Measurements from ENCODE around the gene LNX1. TPM values are rescaled to one million over a fixed set of nuclear protein-coding genes. Genes with fewer than 3 reads are reported as not detected.

The LNX1 gene
- total and polyA plus RNA-seq, 7 donors: 2.3 to 7.9 (median 4.6) TPM

DNA sequence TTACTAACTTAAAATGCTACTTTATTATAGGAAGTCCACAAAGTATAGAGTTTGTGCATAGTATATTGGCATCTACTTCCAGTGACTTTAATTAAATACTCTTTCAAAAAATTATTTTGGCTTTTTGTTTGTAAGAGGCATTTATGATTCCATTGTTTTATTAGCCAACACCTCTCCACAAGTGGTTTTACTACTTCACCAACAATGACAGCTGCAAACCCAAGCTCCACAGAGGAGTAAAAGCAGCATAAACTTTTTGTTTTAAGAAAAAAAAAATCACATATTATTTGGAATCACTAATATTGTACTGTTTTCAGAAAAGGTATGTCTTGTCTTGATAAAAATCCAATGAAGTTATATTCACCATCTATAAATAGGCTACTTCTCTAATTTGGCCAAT lies 125.4 kb downstream of the LNX1 start:
- no peaks in the 10 kb centered on the region for H3K4me1 ChIP-seq
- TF ChIP-seq POLR2AphosphoS5 (IDR thresholded peaks at IDR 0.05) (no peak), EP300 (IDR thresholded peaks at IDR 0.05) (no peak), POLR2A (IDR thresholded peaks at IDR 0.05) (no peak)
- TF ChIP-seq, protein P1, sequence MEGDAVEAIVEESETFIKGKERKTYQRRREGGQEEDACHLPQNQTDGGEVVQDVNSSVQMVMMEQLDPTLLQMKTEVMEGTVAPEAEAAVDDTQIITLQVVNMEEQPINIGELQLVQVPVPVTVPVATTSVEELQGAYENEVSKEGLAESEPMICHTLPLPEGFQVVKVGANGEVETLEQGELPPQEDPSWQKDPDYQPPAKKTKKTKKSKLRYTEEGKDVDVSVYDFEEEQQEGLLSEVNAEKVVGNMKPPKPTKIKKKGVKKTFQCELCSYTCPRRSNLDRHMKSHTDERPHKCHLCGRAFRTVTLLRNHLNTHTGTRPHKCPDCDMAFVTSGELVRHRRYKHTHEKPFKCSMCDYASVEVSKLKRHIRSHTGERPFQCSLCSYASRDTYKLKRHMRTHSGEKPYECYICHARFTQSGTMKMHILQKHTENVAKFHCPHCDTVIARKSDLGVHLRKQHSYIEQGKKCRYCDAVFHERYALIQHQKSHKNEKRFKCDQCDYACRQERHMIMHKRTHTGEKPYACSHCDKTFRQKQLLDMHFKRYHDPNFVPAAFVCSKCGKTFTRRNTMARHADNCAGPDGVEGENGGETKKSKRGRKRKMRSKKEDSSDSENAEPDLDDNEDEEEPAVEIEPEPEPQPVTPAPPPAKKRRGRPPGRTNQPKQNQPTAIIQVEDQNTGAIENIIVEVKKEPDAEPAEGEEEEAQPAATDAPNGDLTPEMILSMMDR (IDR thresholded peaks at IDR 0.05): no peak
- H3K9me3 ChIP-seq: peaks cover 0 to 5% (median 4%) of the 10 kb centered on the region in 4 donors
- no peak overlapping the region for H3K4me3 ChIP-seq
- DNase-seq: no peak
- H3K27ac ChIP-seq: no peak overlapping the region
- H3K36me3 ChIP-seq: peaks cover 0 to 25% (median 0%) of the 10 kb centered on the region in 4 donors
- intact Hi-C loops (cut with DNase I): no loop called here
- no peaks in the 10 kb centered on the region for H3K27me3 ChIP-seq

DNA sequence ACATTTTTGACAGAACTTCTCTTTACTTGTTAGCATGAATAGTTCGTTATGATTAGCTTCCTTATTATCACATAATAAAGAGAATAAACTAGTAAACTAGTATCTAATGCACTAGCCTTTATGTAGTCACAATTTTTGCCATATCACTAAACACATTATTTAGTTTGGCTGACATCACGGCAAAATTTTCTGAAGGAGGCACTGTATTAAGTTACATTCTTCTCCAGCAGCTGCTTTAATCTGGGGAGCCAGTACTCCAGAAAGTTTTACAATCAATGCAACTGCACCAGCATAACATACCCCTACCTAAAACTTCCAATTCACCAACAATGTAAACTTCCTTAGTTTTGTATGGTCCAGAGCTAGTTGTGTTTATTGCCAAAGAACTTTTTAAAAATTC lies 126.0 kb downstream of the LNX1 start:
- intact Hi-C loops (cut with DNase I): no loop called here
- Histone ChIP-seq H3K27ac (no peak overlapping the region), H3K4me3 (no peak overlapping the region), H3K4me1 (no peaks in the 10 kb centered on the region), H3K36me3 (peaks cover 0 to 31% (median 0%) of the 10 kb centered on the region in 4 donors), H3K27me3 (no peaks in the 10 kb centered on the region), H3K9me3 (peaks cover 0 to 5% (median 4%) of the 10 kb centered on the region in 4 donors)
- TF ChIP-seq POLR2A (IDR thresholded peaks at IDR 0.05) (no peak), EP300 (IDR thresholded peaks at IDR 0.05) (no peak), POLR2AphosphoS5 (IDR thresholded peaks at IDR 0.05) (no peak)
- TF ChIP-seq, protein P1 (IDR thresholded peaks at IDR 0.05): no peak
- 54 to 72% methylated on average over 2 of the region's 2 CpGs for WGBS, 2 donors
- no peak for DNase-seq

DNA sequence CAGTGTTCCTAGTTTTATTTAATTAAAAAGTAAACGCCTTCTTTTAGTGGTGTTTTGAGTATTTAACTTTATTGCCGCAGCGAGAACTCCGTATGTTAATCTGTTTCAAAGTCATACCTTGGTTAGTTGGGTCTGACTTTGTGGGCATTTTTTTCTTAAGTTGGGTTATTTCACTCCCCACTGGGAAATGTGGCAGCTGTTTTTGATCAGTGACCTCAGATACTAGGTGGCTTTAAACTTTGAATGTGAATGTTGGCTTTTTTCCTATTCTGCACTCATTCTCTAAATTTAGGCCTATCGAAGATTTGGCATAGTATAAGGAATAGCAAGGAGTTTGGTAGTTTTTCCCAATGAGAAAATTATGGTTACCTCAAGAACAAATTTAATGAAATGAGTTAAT lies 127.9 kb downstream of the LNX1 start:
- TF ChIP-seq, protein P1 (IDR thresholded peaks at IDR 0.05): no peak
- TF ChIP-seq POLR2AphosphoS5 (IDR thresholded peaks at IDR 0.05) (no peak), EP300 (IDR thresholded peaks at IDR 0.05) (no peak), POLR2A (IDR thresholded peaks at IDR 0.05) (no peak)
- H3K4me3 ChIP-seq: no peak overlapping the region
- H3K27ac ChIP-seq: no peak overlapping the region
- 87 to 93% methylated on average over 5 of the region's 5 CpGs for WGBS, 2 donors
- intact Hi-C loops (cut with DNase I): no loop called here
- DNase-seq: no peak
- no peaks in the 10 kb centered on the region for H3K4me1 ChIP-seq
- H3K36me3 ChIP-seq: peaks cover 0 to 49% (median 0%) of the 10 kb centered on the region in 4 donors
- H3K27me3 ChIP-seq: no peaks in the 10 kb centered on the region
- peaks cover 0 to 5% (median 4%) of the 10 kb centered on the region in 4 donors for H3K9me3 ChIP-seq

DNA sequence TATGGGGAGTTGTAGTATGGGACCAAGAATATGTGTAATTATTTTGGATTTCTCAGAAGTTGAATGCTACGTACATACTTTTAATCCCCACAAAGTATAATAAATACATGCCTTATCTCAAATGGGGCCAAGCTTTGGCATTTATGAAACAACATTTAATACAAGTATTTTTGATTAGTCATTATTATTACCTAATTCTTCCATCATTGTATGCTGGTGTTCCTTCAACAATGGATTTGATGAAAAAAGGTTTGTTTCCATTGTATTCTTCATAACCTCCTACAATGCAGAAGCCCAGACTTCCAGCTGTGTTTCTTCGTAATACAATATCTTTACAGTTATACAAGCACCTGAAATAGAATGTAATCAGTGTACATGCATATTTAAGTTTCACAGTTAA lies 130.0 kb downstream of the LNX1 start:
- H3K27ac ChIP-seq: no peak overlapping the region
- H3K36me3 ChIP-seq: peaks cover 0 to 50% (median 0%) of the 10 kb centered on the region in 4 donors
- H3K27me3 ChIP-seq: no peaks in the 10 kb centered on the region
- 96 to 99% methylated on average over 2 of the region's 2 CpGs for WGBS, 2 donors
- H3K9me3 ChIP-seq: peaks cover 0 to 1% (median under 1%) of the 10 kb centered on the region in 4 donors
- TF ChIP-seq POLR2AphosphoS5 (IDR thresholded peaks at IDR 0.05) (no peak), EP300 (IDR thresholded peaks at IDR 0.05) (no peak), POLR2A (IDR thresholded peaks at IDR 0.05) (no peak)
- TF ChIP-seq, protein P1 (IDR thresholded peaks at IDR 0.05): no peak
- intact Hi-C loops (cut with DNase I): no loop called here
- no peak for DNase-seq
- no peaks in the 10 kb centered on the region for H3K4me1 ChIP-seq
- no peak overlapping the region for H3K4me3 ChIP-seq

DNA sequence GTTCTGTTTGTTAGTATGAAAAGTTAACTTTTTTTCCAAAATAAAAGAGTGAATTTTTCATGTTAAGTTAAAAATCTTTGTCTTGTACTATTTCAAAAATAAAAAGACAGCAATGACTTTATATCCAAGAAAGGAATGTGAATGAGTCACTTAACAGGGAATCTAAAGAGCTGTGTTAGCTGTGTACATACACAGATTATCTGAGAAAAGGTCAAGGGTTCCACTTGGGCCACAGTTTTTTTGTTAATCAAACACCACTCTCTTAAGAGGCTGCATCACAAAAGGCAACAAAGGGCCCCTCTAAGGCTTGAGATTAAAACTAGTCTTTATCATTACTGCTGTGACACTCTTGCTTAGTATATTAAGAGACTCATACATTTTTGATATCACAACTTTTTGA lies 131.7 kb downstream of the LNX1 start:
- no peaks in the 10 kb centered on the region for H3K9me3 ChIP-seq
- H3K4me1 ChIP-seq: no peaks in the 10 kb centered on the region
- no peak overlapping the region for H3K27ac ChIP-seq
- H3K36me3 ChIP-seq: peaks cover 0 to 63% (median 3%) of the 10 kb centered on the region in 4 donors
- no peak for DNase-seq
- TF ChIP-seq EP300 (IDR thresholded peaks at IDR 0.05): no peak
- no peak for TF ChIP-seq POLR2A (IDR thresholded peaks at IDR 0.05)
- TF ChIP-seq, protein P1 (IDR thresholded peaks at IDR 0.05): no peak
- TF ChIP-seq POLR2AphosphoS5 (IDR thresholded peaks at IDR 0.05): no peak
- no peaks in the 10 kb centered on the region for H3K27me3 ChIP-seq
- H3K4me3 ChIP-seq: no peak overlapping the region
- intact Hi-C loops (cut with DNase I): no loop called here

All from sigmoid colon (tissue), 7 donors.